Hippocampal formation (tissue), 2 donors: ENCODE results near the gene GOLGA8A.
"Not testable (repeated sequence)": the region's sequence is repeated elsewhere in the genome, so short reads cannot be mapped to it uniquely, and the experiment has no call there.

ENCODE experiments used
- DNase-seq, 2 donors: peaks; one replicate each; lab custom pipeline; 2025; lab: John Stamatoyannopoulos, UW

Gene GOLGA8A

GRCh38 chr15:34408973-34409372 is 28.6 kb downstream of the GOLGA8A start:
- DNase-seq = not testable (repeated sequence)

DNA sequence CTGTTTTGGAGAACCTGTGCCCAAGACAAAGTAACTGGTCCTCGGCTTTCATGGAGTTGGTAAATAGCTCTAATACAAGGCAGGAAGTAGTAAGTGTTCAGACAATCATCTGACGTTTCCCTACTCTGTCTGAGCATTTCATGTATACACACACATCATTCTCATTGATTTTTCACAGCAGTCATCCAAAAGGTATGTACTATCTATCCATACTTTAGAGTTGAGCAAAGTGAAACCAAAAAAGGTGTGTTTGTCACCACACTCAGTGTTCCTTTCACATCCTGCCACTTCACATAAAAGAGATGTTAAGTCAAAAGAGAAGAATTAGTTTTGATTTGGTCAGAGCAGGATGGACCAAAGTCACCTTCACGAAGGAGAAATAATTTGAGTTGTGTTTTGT is 33.7 kb downstream of the GOLGA8A start:
- DNase-seq = not testable (repeated sequence)

- DNase-seq = not testable (repeated sequence)
Observed at GRCh38 chr15:34403160-34403598, 34.4 kb downstream of the GOLGA8A start.

- DNase-seq = not testable (repeated sequence)
Observed at GRCh38 chr15:34397637-34398259, 39.9 kb downstream of the GOLGA8A start.

GRCh38 chr15:34392981-34393380 is 44.6 kb downstream of the GOLGA8A start:
- DNase-seq = not testable (repeated sequence)

DNA sequence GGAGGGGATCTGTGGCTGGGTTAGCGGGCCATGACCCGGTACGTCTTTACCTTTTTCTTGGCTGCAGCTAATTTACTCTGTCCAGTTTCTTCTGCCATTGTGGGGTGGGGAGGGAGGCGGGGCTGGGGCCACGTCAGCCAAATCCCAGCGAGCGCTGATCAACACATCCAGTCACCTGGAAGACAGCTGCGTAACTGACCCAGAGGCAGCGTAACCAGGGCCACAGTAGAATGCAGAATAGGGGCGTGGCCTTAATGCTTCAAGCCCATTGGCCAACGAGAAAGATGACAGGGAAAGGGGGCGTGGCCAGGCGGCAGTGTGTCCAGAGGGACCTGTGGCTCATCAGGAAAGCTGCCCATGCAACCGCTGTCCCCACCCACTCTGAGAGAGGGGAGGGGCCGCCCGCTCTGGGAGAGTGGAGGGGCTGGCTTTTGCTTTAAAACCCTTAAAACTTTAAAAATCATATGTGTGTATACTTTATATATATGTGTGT is 48.0 kb downstream of the GOLGA8A start:
- not testable (repeated sequence) for DNase-seq
